SK-N-DZ (cell line): ENCODE measurements around the gene MARVELD2. TPM values are rescaled to one million over a fixed set of nuclear protein-coding genes. Genes with fewer than 3 reads are reported as not detected.
"Not testable (repeated sequence)": the region's sequence is repeated elsewhere in the genome, so short reads cannot be mapped to it uniquely, and the experiment has no call there.

Experiments used
- DNase-seq: peaks from one replicate; pipeline ENCODE4 v3.0.0-alpha.2; 2015; ENCODE audit warnings: low spot score
- polyA plus RNA-seq, 2 experiments: library from polyadenylated mRNA; depleted of rRNA; stranded (reverse); fragments of >200 nt; gene quantifications; 2 replicates each; pipeline ENCODE4 v1.2.3, GENCODE V29; 2014

The MARVELD2 gene, protein sequence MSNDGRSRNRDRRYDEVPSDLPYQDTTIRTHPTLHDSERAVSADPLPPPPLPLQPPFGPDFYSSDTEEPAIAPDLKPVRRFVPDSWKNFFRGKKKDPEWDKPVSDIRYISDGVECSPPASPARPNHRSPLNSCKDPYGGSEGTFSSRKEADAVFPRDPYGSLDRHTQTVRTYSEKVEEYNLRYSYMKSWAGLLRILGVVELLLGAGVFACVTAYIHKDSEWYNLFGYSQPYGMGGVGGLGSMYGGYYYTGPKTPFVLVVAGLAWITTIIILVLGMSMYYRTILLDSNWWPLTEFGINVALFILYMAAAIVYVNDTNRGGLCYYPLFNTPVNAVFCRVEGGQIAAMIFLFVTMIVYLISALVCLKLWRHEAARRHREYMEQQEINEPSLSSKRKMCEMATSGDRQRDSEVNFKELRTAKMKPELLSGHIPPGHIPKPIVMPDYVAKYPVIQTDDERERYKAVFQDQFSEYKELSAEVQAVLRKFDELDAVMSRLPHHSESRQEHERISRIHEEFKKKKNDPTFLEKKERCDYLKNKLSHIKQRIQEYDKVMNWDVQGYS
- polyA plus RNA-seq (2014; cell fraction: cytosol; rRNA removed): 0.08 TPM in 1 of 2 replicates, not detected in the other
- polyA plus RNA-seq (2014; cell fraction: nucleus; rRNA removed): 0.44 TPM in 1 of 2 replicates, not detected in the other

- DNase-seq: no peak
These were observed at the start of gene MARVELD2 for GRCh38 chr5:69414885-69415583. Gene MARVELD2 (plus strand): TSS chr5:69415116. CDS start chr5:69419386, 4,270 bp downstream.

- no peak for DNase-seq
These were observed 47.1 kb upstream of the MARVELD2 start for GRCh38 chr5:69367697-69368279.

DNA sequence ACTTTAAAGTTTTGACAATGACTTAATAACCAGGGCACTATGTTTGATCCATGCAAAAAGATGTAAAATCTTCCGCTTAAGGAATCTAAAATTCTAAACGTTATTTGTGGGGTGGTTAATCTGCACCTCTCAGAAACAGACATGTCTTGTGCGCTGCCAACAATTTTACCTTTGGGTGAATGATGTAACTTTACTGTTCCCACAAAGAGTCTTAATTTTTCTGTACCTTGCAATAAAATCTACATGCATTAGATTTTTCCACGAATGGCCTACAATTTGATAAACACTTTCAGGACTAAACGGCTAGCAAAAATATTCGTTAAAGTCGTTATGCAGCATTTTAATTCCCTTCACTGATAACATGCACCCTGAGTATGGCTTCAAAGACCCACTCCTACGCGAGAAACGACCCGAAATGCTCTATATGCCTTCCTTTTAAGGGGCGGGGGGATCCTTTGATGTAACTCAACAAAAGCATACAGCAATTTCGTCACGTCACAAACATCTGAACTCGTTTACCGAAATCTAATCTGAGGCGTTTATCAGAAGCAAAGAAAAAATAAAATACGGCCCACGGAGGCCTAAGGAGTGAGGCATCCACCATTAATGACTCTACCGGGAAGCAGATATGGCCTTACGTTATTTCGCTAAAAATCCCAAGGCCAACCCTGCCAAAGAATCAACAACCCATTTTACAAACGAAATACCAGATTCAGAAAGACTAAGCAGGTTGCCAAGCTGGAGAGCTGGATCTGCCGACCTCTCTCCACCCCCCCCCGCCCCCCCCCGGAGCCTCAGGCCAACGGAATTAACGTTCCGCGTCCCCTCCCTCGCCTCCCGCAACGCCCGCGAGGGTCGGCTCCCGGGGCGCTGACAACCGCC is 46.2 kb upstream of the MARVELD2 start:
- DNase-seq: peak; percentile 45

DNA sequence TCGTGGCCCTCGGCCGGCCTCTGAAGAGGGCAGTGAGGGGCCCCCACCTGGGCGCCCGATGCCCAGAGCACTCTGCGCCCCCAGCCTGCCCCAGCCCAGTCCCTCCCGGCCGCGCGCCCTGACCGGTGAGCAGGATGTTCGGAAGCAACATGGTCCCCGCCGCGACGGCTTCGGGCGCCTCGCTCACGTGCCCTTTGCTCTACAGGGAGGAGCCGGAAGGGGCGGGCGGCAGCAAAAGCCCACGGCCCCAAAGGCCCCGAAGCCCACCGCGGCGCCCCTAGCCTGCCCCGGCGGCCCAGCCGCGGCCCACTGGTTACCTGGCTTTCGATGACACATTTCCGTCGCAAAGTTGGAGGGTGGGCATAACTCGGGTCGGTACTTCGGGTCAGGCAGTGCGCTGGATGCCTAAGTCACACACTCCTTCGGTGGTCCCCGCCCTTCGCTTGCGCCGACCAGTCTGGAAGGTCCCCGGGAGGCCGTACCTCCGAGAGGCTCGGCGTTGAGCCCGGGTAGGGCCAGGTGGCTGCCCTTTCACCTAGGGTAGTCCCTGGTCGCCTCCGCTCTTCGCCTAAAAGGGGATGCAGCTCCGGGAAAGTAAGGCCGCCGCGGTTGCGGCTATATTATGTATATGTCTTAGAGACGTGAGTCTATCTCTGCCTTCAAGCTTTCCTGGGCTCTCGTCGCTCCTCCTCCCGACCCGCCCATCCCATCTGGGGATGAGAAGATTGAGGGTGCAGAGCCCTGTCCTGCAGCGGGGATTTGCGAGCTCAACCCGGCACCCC is 45.4 kb upstream of the MARVELD2 start, which contains the start of the genes AK6, RAD17 and TAF9:
Gene AK6, minus strand, starts transcription at position 181 of the 782 bp plus-strand sequence. Its CDS starts 30 bp downstream, at position 151.
Gene RAD17, plus strand, starts transcription at position 479 of the 782 bp plus-strand sequence. CDS start 2,391 bp downstream, outside the sequence.
Gene TAF9, minus strand, starts transcription at position 181 of the 782 bp plus-strand sequence. CDS start 3,783 bp downstream, outside the sequence.
- peak; percentile 94 for DNase-seq

- DNase-seq: not testable (repeated sequence)
These were observed 44.6 kb upstream of the MARVELD2 start for GRCh38 chr5:69370335-69370734.

GRCh38 chr5:69372394-69372793 is 42.5 kb upstream of the MARVELD2 start:
- no peak for DNase-seq

DNA sequence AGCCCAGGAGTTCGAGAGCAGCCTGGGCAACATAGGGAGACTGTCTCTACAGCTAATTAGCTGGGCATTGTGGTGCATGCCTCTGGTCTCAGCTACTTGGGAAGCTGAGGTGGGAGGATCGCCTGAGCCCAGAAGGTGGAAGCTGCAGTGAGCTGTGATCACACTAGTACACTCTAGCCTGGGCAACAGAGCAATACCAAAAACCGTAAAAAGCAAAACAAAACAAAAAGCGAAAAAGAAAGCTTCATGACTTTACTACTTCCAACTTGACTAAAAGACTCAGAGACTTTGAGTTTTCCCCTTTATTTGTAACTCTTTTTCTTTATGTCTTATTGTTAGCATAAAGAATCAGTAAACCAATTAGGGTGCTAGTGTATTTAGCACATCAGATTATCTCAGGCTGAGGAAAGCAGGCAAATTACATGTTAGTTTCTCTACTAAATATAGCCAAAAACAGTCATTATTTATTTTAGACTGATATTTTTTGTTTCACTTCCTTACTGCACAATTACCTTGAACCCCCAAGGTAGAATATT is 39.9 kb upstream of the MARVELD2 start:
- DNase-seq: no peak

- DNase-seq: no peak
These were observed 36.5 kb upstream of the MARVELD2 start for GRCh38 chr5:69378376-69378775.

- DNase-seq: no peak
These were observed 10.1 kb upstream of the MARVELD2 start for GRCh38 chr5:69404659-69405330.

- DNase-seq: no peak
These were observed 655 bp downstream of the MARVELD2 start for GRCh38 chr5:69415584-69415958.

- no peak for DNase-seq
These were observed 1.3 kb downstream of the MARVELD2 start for GRCh38 chr5:69416180-69416579.

DNA sequence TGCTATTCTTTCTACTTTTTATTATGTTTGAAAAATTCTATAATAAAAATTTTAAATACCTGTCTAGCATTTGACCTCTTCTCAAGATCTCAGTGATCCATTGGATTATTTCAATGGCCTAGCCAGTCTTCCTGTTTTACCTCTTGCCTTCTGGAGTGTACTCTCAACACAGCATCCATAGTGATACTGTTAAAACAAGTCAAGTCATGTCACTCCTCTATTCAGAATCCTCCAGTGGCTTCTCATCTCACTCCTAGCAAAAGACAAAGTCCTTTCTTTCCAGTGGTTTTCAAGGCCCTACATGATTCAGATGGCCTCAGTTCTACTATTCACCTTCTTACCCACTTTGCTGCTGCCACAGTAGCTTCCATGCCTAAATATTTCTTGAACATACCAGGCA is 1.8 kb downstream of the MARVELD2 start:
- DNase-seq: no peak

DNA sequence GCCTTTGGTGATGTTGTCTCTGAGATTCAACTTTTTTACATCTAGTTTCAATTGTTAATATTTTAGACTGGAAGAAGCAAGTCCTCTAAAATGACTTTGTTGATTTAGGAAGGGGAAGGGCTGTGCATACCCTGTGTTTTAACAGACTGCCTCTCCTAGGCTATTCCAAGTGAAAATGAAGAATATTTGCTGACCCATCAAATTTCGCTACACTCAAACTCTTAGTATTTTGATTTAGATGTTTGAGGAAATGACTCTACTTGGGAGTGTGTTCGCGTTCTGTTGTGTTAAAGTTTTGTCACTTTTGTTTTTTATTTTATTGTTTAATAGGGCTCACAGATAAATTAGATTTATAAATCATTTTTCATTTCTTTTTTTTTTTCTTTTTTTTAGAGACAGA is 3.6 kb downstream of the MARVELD2 start:
- DNase-seq: no peak

DNA sequence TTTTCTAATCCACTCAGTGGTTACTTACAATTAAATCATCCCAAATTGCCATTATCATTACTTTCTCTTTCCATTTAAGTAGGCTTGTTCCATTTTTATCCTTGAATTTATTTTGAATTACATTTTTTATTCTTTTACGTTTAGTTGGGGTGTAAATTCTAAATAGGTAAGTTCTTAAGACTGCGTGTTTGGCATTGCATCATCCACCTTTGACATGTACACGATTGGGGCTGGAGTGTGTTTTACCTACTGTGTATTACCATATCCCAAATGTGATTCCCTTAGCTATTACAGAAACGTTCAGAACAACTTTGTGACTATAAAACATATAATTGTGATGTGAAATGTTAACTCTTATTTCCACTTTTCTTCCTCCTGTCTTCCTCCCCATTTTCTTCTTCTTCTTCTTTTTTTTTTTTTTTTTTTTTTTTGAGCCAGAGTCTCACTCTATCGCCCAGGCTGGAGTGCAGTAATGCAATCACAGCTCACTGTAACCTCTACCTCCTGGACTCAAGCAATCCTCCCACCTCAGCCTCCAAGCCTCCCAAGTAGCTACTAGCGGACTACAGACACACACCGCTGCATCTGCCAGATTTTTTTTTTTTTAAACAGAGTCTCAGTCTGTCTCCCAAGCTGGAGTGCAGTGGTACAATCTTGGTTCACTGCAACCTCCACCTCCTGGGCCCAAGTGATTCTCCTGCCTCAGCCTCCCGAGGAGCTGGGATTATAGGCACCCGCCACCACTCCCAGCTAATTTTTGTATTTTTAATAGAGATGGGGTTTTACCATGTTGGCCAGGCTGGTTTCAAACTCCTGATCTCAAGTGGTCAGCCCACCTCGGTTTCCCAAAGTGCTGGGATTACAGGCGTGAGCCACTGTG is 16.7 kb downstream of the MARVELD2 start:
- no peak for DNase-seq

GRCh38 chr5:69432412-69433206 is 17.7 kb downstream of the MARVELD2 start:
- DNase-seq: no peak

- not testable (repeated sequence) for DNase-seq
These were observed 20.5 kb downstream of the MARVELD2 start for GRCh38 chr5:69435276-69435884.
